Liver (tissue), 9 donors: ENCODE results near the gene FGFRL1. TPM values are rescaled to one million over a fixed set of nuclear protein-coding genes. Genes with fewer than 3 reads are reported as not detected.

ENCODE experiments used
- DNase-seq: peaks from one replicate; pipeline ENCODE4 v3.0.0-alpha.2; 2017; ENCODE audit warnings: low spot score
- H3K27ac ChIP-seq, 2 donors: one replicate each; pipeline ENCODE4 v1.7.0; 2013; ENCODE audit warnings: inconsistent platforms in 2 of 2, low read length in 2 of 2, control low read depth in 1 of 2, low read depth in 1 of 2, mild to moderate bottlenecking in 1 of 2
- H3K27me3 ChIP-seq, 4 donors: one replicate each; pipeline versions ENCODE4 v1.6.1 to v1.7.0; 2013; ENCODE audit warnings: low read length in 3 of 4, inconsistent platforms in 1 of 4, mild to moderate bottlenecking in 1 of 4, moderate library complexity in 1 of 4; ENCODE audit not compliant: control insufficient read depth in 4 of 4, insufficient read depth in 4 of 4
- H3K36me3 ChIP-seq, 4 donors: one replicate each; pipeline versions ENCODE4 v1.6.1 to v1.7.0; 2013; ENCODE audit warnings: low read length in 3 of 4, mild to moderate bottlenecking in 3 of 4, low read depth in 1 of 4, moderate library complexity in 1 of 4; ENCODE audit not compliant: control insufficient read depth in 4 of 4, insufficient read depth in 3 of 4
- H3K4me1 ChIP-seq, 4 donors: one replicate each; pipeline versions ENCODE4 v1.6.1 to v1.7.0; 2013; ENCODE audit warnings: low read length in 3 of 4, mild to moderate bottlenecking in 3 of 4, moderate library complexity in 1 of 4; ENCODE audit not compliant: control insufficient read depth in 4 of 4, insufficient read depth in 4 of 4
- H3K4me3 ChIP-seq, 3 donors: one replicate each; pipeline versions ENCODE4 v1.6.1 to v1.7.0; 2013; ENCODE audit warnings: low read length in 3 of 3, control low read depth in 1 of 3, low read depth in 1 of 3, mild to moderate bottlenecking in 1 of 3
- H3K9ac ChIP-seq, 2 donors: one replicate each; pipeline ENCODE4 v1.7.0; 2013; ENCODE audit warnings: low read length in 2 of 2, mild to moderate bottlenecking in 2 of 2, moderate library complexity in 2 of 2, control low read depth in 1 of 2, low read depth in 1 of 2
- H3K9me3 ChIP-seq, 4 donors: one replicate each; pipeline versions ENCODE4 v1.6.1 to v1.7.0; 2013; ENCODE audit warnings: low read length in 3 of 4; ENCODE audit not compliant: control insufficient read depth in 4 of 4
- FOXA2 ChIP-seq: IDR thresholded peaks from 2 replicates; pipeline ENCODE4 v1.6.1; 2016; ENCODE audit warnings: antibody characterized with exemption
- HNF4G ChIP-seq: IDR thresholded peaks from 2 replicates; pipeline ENCODE4 v1.6.1; 2016; ENCODE audit warnings: antibody characterized with exemption
- NR2F2 ChIP-seq: IDR thresholded peaks from 2 replicates; pipeline ENCODE4 v1.6.1; 2016; ENCODE audit warnings: antibody characterized with exemption
- RAD21 ChIP-seq, 2 donors: IDR thresholded peaks; 2 replicates each; pipeline ENCODE4 v1.6.1; 2016; ENCODE audit warnings: antibody characterized with exemption in 2 of 2, mild to moderate bottlenecking in 2 of 2
- REST ChIP-seq: IDR thresholded peaks from 2 replicates; pipeline ENCODE4 v1.6.1; 2016; ENCODE audit warnings: antibody characterized with exemption, mild to moderate bottlenecking
- RXRA ChIP-seq, 2 donors: IDR thresholded peaks; 2 replicates each; pipeline ENCODE4 v1.6.1; 2017 to 2018; ENCODE audit warnings: antibody characterized with exemption in 2 of 2, mild to moderate bottlenecking in 1 of 2
- SP1 ChIP-seq: IDR thresholded peaks from 2 replicates; pipeline ENCODE4 v1.6.1; 2018; ENCODE audit warnings: antibody characterized with exemption, mild to moderate bottlenecking
- YY1 ChIP-seq: IDR thresholded peaks from 2 replicates; pipeline ENCODE4 v1.6.1; 2016; ENCODE audit warnings: antibody characterized with exemption, mild to moderate bottlenecking
- ZBTB33 ChIP-seq: IDR thresholded peaks from 2 replicates; pipeline ENCODE4 v1.6.1; 2016; ENCODE audit warnings: antibody characterized with exemption
- WGBS: extraction: QIAGEN DNeasy Blood & Tissue Kit; methylation state at CpG from one replicate; pipeline ENCODE4 v1.1.7; 2013; 5-methylcytosine and 5-hydroxymethylcytosine counted together
- polyA plus RNA-seq, 2 donors: library from polyadenylated mRNA; stranded (reverse) in 1 of 2; unstranded in 1 of 2; fragments of 200-250 nt in 1 of 2; fragments of >200 nt in 1 of 2; fragmentation: Nextera tagmentation in 1 of 2; extraction: Ambion mirVana in 1 of 2; gene quantifications; one replicate each; pipeline versions ENCODE4 v1.2.1 to v1.2.3, GENCODE V29; 2013 to 2015
- total RNA-seq, 2 donors: library from RNA; depleted of rRNA; stranded (reverse); fragments of >200 nt; gene quantifications; one replicate each; pipeline ENCODE4 v1.2.3, GENCODE V29; 2014
- TF ChIP-seq, protein P1 (sequence below): IDR thresholded peaks from 2 replicates; pipeline ENCODE4 v1.6.1; 2016; ENCODE audit warnings: antibody characterized with exemption
- donor health status: healthy.
- donor health status: healthy.
- donor health status: healthy.
- donor health status: healthy.
- donor health status: healthy.

Gene FGFRL1
- total and polyA plus RNA-seq, 4 donors, result 14.2 to 49.1 (median 22.4) TPM

DNA sequence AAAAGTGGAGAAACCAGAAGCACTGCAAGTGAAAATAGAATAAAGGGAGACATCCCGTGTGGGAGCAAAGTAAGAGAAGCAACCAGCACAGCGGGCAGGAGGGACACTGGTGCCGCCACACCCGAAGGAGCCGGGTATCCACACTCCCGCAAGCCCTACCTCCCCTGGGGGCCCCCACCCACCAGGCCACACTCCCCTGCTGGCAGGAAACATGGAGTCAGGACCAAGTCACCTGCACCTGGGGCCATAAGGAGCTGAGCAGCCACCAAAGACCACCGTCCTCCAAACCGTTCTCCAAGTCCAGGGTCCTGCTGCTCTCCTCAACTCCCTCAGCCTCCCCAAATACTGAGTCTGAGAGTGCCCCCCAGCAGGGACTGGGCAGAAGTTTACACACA is 30.5 kb downstream of the FGFRL1 start:
- Histone ChIP-seq H3K9me3 (no peaks in the 10 kb centered on the region), H3K36me3 (no peaks in the 10 kb centered on the region), H3K9ac (no peak overlapping the region), H3K27me3 (peaks cover 0 to 4% (median 0%) of the 10 kb centered on the region in 4 donors), H3K4me1 (peaks cover 1 to 3% (median 2%) of the 10 kb centered on the region in 4 donors), H3K27ac (no peak overlapping the region), H3K4me3 (no peak overlapping the region)
- TF ChIP-seq RAD21 (IDR thresholded peaks at IDR 0.05), result no peak
- TF ChIP-seq ZBTB33, result no peak
- TF ChIP-seq HNF4G, result no peak
- TF ChIP-seq SP1, result no peak
- no peak for TF ChIP-seq RXRA (IDR thresholded peaks at IDR 0.05)
- 70% methylated on average over 8 of the region's 8 CpGs for WGBS
- DNase-seq, result no peak

- 93% methylated on average over 17 of the region's 17 CpGs for WGBS
- DNase-seq, result no peak
These were observed 31.1 kb downstream of the FGFRL1 start for GRCh38 chr4:1042352-1043055.

More at GRCh38 chr4:1042352-1043055, 31.1 kb downstream of the FGFRL1 start:
- no peaks in the 10 kb centered on the region for H3K36me3 ChIP-seq
- H3K4me1 ChIP-seq, result peaks cover 6 to 9% (median 8%) of the 10 kb centered on the region in 4 donors
- no peaks in the 10 kb centered on the region for H3K9me3 ChIP-seq
- H3K9ac ChIP-seq, result no peak overlapping the region
- H3K27me3 ChIP-seq, result peaks cover 0 to 4% (median 0%) of the 10 kb centered on the region in 4 donors
- no peak overlapping the region for H3K27ac ChIP-seq
- no peak overlapping the region for H3K4me3 ChIP-seq
- TF ChIP-seq NR2F2, result no peak
- TF ChIP-seq, protein P1, sequence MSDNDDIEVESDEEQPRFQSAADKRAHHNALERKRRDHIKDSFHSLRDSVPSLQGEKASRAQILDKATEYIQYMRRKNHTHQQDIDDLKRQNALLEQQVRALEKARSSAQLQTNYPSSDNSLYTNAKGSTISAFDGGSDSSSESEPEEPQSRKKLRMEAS, result no peak
- no peak for TF ChIP-seq ZBTB33
- TF ChIP-seq REST, result no peak
- TF ChIP-seq RAD21 (IDR thresholded peaks at IDR 0.05), result no peak
- TF ChIP-seq FOXA2, result no peak
- TF ChIP-seq YY1, result no peak
